Adrenal gland (tissue), 12 donors: ENCODE data around the gene OR1A2. TPM values are rescaled to one million over a fixed set of nuclear protein-coding genes. Genes with fewer than 3 reads are reported as not detected.
"Not testable (repeated sequence)": the region's sequence is repeated elsewhere in the genome, so short reads cannot be mapped to it uniquely, and the experiment has no call there.

ENCODE experiments used
- DNase-seq, 7 donors: peaks; one replicate each; pipeline ENCODE4 v3.0.0-alpha.2; 2019 to 2020
- H3K27ac ChIP-seq, 5 donors: fragments of 200-600 bp; sonication (generic) in 4 of 5; 1 replicate in 3 of 5; 2 replicates in 2 of 5; pipeline versions ENCODE4 v1.5.1 to v1.8.0; 2016 to 2020; ENCODE audit warnings: mild to moderate bottlenecking in 1 of 5
- H3K27me3 ChIP-seq: fragments of 200-600 bp; 2 replicates; pipeline ENCODE4 v1.8.0; 2021
- H3K36me3 ChIP-seq, 2 donors: fragments of 200-600 bp; replicated peaks in 1 of 2; 1 replicate in 1 of 2; 2 replicates in 1 of 2; pipeline versions ENCODE4 v1.5.1 to v1.8.0; 2018 to 2022
- H3K4me1 ChIP-seq, 2 donors: fragments of 200-600 bp; replicated peaks in 1 of 2; 1 replicate in 1 of 2; 2 replicates in 1 of 2; pipeline versions ENCODE4 v1.5.1 to v1.8.0; 2018 to 2021
- H3K4me3 ChIP-seq, 4 donors: fragments of 200-600 bp; sonication (generic) in 3 of 4; one replicate each; pipeline ENCODE4 v1.5.1; 2016 to 2018
- H3K9me3 ChIP-seq, 3 donors: fragments of 200-600 bp; sonication (generic) in 1 of 3; replicated peaks in 1 of 3; 1 replicate in 2 of 3; 2 replicates in 1 of 3; pipeline versions ENCODE4 v1.5.1 to v1.8.0; 2016 to 2021
- CTCF ChIP-seq, 6 experiments: fragments of 450-650 bp in 4 of 6; fragments of 200-600 bp in 2 of 6; sonication (generic) in 1 of 6; IDR thresholded peaks; 1 replicate in 5 of 6; 2 replicates in 1 of 6; pipeline versions ENCODE4 v1.5.1 to v1.8.0; 2016 to 2021; ENCODE audit warnings: antibody characterized with exemption in 6 of 6, mild to moderate bottlenecking in 2 of 6, moderate library complexity in 1 of 6
- POLR2A ChIP-seq, 2 donors: fragments of 450-650 bp; IDR thresholded peaks; one replicate each; pipeline ENCODE4 v1.6.1; 2017; ENCODE audit warnings: antibody characterized with exemption in 2 of 2, mild to moderate bottlenecking in 2 of 2, moderate library complexity in 1 of 2
- WGBS, 4 donors: extraction: QIAGEN DNeasy Blood & Tissue Kit in 2 of 4; methylation state at CpG; one replicate each; pipeline versions ENCODE4 v1.1.5 to v1.1.7; 2013 to 2017; 5-methylcytosine and 5-hydroxymethylcytosine counted together
- intact Hi-C, 2 donors: fragments of 100-400 bp; cut with DNase I; formaldehyde crosslinking; loops; one replicate each; pipeline versions ENCODE4 v1.14.1 to v1.15.0; 2022 to 2023
- polyA plus RNA-seq, 3 donors: library from polyadenylated mRNA; stranded (reverse); fragments of 200-250 nt in 2 of 3; fragments of 350-450 nt in 1 of 3; fragmentation: Illumina TruSeq in 1 of 3; extraction: RNeasy Lipid Tissue Mini Kit (QIAGEN cat#74804) in 1 of 3; gene quantifications; one replicate each; pipeline ENCODE4 v1.2.3, GENCODE V29; 2013 to 2014
- total RNA-seq, 9 donors: library from RNA; depleted of rRNA in 4 of 9; stranded (reverse); fragments of >200 nt in 4 of 9; fragments of 120-200 nt in 1 of 9; fragmentation: NEBNext Ultra II Directional in 1 of 9; extraction: Animal tissue kit (Norgen Biotek cat#: 25700) in 1 of 9; gene quantifications; one replicate each; pipeline versions ENCODE4 v1.1.0 to v1.2.4, GENCODE V29; 2013 to 2023
- donor health status: healthy with polysubstance abuse.
- donor health status: Bipolar disorder and iron deficiency.
- donor health status: DM: yes; HTN: yes; CAD: no.
- donor health status: DM: no; HTN: no; CAD: no.
- donor health status: DM: no; HTN: no; CAD: no.
- donor health status: DM: yes; HTN: yes; CAD: no.

OR1A2 gene
- total and polyA plus RNA-seq, 12 donors = not detected

- Histone ChIP-seq H3K4me3 (no peak overlapping the region), H3K36me3 (no peaks in the 10 kb centered on the region), H3K9me3 (no peaks in the 10 kb centered on the region), H3K27ac (no peak overlapping the region), H3K27me3 (no peaks in the 10 kb centered on the region), H3K4me1 (no peaks in the 10 kb centered on the region)
- intact Hi-C loops = no loop called here
- no peak for TF ChIP-seq POLR2A (IDR thresholded peaks at IDR 0.05)
- no peak for TF ChIP-seq CTCF (IDR thresholded peaks at IDR 0.05)
- no peak for DNase-seq
- 82 to 91% (median 85%) methylated on average over 2 of the region's 2 CpGs for WGBS, 4 donors
Measured at GRCh38 chr17:3221850-3222249, 24.5 kb downstream of the OR1A2 start.

GRCh38 chr17:3222505-3222904, 25.2 kb downstream of the OR1A2 start:
- Histone ChIP-seq H3K4me1 (no peaks in the 10 kb centered on the region), H3K9me3 (no peaks in the 10 kb centered on the region), H3K36me3 (no peaks in the 10 kb centered on the region), H3K27me3 (no peaks in the 10 kb centered on the region), H3K4me3 (no peak overlapping the region), H3K27ac (no peak overlapping the region)
- DNase-seq = no peak
- intact Hi-C loops = no loop called here
- TF ChIP-seq POLR2A (IDR thresholded peaks at IDR 0.05) = no peak
- TF ChIP-seq CTCF (IDR thresholded peaks at IDR 0.05) = no peak
- WGBS, 4 donors = 60 to 68% (median 64%) methylated on average over 2 of the region's 2 CpGs

GRCh38 chr17:3224721-3225352, 27.5 kb downstream of the OR1A2 start:
- intact Hi-C loops, H3K27ac ChIP-seq, H3K4me1 ChIP-seq, H3K27me3 ChIP-seq, DNase-seq, H3K36me3 ChIP-seq, H3K9me3 ChIP-seq, H3K4me3 ChIP-seq: not testable (repeated sequence)

GRCh38 chr17:3232300-3232699, 35.0 kb downstream of the OR1A2 start:
- 63 to 83% (median 77%) methylated on average over 7 to 8 of the region's 8 CpGs for WGBS, 4 donors

GRCh38 chr17:3238685-3239084, 41.4 kb downstream of the OR1A2 start:
- H3K4me1 ChIP-seq, H3K36me3 ChIP-seq, H3K4me3 ChIP-seq, H3K27ac ChIP-seq, intact Hi-C loops, H3K27me3 ChIP-seq, H3K9me3 ChIP-seq: not testable (repeated sequence)
- peak in 4 of 7 donors; percentile 7 to 24 (median 16) for DNase-seq
- 5 to 38% (median 18%) methylated on average over 1 to 2 of the region's 2 CpGs for WGBS, 4 donors

More at GRCh38 chr17:3232300-3232699, 35.0 kb downstream of the OR1A2 start:
- H3K4me3 ChIP-seq, H3K27me3 ChIP-seq, DNase-seq, H3K4me1 ChIP-seq, H3K27ac ChIP-seq, H3K9me3 ChIP-seq, H3K36me3 ChIP-seq, intact Hi-C loops: not testable (repeated sequence)

- H3K4me1 ChIP-seq, DNase-seq, H3K36me3 ChIP-seq, H3K27ac ChIP-seq, H3K27me3 ChIP-seq, H3K9me3 ChIP-seq, H3K4me3 ChIP-seq, intact Hi-C loops: not testable (repeated sequence)
- 67 to 100% (median 73%) methylated on average over 1 of the region's 1 CpG; no CpG with 5 or more reads in 1 of the 4 donors for WGBS, 4 donors
Measured at GRCh38 chr17:3241044-3241443, 43.7 kb downstream of the OR1A2 start.

- 20 to 25% (median 24%) methylated on average over 1 of the region's 1 CpG for WGBS, 4 donors
- H3K4me1 ChIP-seq, DNase-seq, H3K27me3 ChIP-seq, intact Hi-C loops, H3K9me3 ChIP-seq, H3K27ac ChIP-seq, H3K36me3 ChIP-seq, H3K4me3 ChIP-seq: not testable (repeated sequence)
Measured at GRCh38 chr17:3244841-3245240, 47.5 kb downstream of the OR1A2 start.
